GM04504 (cell line): Measurements from ENCODE around the gene TXNRD2.

Experiments
- DNase-seq: peaks from one replicate; pipeline ENCODE4 v3.0.0-alpha.2; 2012; ENCODE audit warnings: low read depth

TXNRD2 gene

DNA sequence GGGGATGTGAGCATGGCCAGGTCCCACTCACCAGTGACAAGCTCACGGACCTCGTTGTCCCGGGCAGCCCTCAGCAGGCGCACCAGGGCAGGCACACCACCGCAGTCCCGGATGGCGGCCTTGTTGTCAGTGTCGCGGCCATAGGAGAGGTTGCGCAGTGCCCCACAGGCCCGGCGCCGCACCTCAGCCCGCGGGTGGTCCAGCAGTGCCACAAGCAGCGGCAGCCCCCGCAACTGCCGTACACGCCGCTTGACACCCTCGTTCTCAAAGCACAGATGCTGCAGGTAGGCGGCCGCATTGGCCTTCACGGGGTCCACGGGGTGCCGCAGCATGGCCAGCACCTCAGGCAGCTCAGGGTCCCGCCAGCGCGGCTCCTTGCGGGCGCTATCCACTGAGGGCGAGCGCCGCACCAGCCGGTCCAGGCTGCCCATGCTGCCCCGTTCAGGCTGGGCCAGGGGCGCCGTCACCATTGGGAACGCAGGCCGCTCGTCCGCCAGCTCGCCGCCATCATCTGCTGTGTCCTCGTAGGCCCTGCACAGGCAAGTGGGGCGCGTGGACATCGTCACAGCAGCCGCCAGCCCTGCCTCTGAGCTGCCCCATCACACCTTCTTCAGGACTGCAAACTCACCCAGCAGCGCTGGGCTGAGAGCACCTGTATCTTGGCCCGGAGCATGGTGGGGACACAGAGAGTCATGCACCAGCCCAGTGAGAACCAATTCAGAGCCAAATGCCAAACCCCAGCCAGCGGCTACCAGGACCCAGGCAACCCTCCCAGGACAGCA, 38.3 kb upstream of the TXNRD2 start:
- no peak for DNase-seq

DNA sequence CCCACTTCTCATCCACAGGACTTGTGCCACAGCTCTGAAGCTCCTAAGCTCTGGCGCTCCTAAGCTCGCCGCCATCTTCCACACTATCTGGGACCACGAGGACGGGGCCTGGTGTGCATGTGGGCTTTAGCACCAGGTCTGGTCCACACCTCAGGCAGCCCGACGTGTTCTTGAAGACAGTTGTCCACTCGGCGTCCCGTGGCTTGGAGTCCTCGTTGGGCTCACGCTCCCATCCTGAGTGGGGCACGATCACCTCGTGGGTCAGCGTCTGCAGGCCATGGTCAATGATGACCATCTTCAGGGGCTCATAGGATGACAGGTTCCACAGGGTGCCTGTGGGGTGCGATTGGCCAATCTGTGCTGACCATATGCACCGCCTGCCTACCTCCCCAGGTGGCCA, 37.1 kb upstream of the TXNRD2 start:
- DNase-seq = no peak

DNA sequence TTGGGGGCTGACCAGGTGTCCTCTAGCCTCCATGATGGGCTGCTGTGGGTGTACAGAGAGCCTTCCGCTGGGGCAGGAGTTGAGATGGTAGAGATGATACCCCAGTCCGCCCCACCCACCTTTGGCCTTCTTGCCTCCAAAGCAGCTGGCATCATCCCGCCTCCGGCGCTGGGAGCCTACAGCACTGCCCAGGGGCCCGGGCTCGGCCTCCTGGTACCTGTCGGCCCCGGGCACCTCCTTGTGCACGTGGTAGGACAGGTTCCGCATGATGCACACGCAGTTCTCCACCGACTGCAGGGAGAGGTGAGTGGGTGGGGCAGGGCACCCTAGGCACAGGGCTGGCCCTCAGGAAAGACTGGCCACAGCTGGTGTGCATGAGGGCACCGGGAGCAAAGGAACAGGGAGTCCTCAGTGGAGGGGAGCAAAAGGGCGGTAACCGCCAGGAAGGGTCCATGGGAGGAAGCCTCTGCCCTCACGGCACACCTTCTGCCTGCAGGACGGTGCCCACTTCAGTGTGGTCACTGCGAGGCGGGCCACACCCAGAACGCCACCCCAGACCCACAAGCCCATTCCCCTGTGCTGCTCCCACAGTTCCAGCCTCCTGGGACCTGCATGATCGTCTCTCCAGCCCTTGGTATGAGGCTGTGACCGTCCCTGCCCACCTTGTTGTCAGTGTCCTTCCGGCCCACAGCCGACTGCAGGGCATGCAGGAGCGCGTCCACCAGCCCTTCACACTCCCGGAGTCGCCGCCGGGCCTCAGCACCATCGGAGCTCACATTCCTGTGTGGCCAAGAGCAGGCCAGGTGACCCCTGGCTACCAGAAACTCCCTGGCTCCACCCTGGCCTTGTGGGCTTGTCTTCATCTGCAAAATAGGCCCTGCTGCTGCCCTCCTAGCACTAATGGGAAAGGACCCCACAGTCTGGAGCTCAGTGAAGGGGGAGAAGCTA, 36.0 kb upstream of the TXNRD2 start:
- DNase-seq = no peak

DNA sequence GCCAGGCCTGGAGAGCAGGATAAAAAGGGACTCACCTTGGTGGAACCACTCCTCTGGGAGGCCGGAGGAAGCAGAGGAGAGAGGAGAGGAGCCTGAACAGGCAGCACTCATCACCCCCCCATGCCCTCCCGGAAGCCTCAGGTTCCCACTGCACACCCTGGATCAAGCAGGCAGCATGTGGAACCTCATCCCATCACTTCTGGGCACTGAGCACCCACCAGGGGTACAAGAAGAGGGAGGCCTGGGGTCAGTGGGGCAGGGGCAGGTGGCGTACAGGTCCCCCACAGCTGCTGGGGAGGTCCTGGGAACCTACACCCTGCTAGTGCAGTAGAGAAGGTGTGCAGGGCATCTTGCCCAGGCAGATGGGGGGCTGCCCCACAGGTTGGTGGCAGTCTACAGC, 35.1 kb upstream of the TXNRD2 start:
- no peak for DNase-seq

DNA sequence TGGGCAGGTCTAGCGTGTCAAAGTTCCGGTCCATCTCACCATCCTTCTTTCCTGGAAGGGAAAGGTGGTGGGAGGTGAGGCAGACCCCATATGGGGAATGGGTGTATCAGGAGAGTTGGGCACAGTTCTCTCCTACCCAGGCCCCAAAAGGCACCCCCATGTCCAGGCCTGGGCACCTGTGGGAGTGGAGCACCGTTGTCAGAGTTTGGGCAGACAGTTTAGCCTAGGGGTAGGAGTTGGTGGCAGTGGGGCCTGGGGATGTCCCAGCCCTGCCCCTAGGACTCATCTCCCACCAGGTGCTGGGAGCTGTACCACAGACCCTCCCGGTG, 34.1 kb upstream of the TXNRD2 start:
- no peak for DNase-seq

DNA sequence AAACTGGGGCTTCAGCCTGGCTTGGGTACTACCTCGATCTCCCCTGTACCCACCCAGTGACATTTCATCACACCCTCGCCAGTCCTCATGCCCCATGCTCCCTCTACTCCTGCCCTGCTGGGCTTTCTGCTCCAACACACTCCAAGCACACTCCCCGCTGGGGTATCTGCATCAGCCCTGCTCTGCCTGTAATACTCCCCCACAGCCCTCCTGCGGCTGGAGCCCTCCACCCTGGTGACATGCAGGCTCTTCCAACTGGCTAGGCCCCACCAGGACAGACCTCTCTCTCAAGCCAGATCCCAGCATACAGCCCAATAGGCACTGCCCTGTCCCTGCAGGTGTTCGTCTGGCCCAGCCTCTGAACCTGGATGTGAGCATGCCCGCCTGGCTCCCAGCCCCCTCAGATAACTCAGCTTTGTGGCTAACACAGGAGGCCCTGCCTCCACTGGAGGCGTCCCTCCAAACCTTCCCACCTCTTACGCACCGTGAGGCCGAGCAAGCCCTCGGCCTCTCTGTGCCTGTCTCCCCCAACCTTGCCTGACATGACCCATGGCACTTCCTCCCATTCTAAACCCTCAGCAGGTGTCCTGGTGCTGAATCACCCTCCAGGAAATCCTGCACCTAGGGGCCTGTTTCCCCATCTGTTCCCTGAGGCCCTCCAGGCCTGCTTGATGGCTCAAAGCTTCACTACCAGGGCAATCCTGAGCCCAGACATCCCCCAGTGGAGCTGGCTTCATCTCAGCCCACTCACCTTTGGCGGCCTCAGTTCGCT, 33.5 kb upstream of the TXNRD2 start:
- no peak for DNase-seq

DNA sequence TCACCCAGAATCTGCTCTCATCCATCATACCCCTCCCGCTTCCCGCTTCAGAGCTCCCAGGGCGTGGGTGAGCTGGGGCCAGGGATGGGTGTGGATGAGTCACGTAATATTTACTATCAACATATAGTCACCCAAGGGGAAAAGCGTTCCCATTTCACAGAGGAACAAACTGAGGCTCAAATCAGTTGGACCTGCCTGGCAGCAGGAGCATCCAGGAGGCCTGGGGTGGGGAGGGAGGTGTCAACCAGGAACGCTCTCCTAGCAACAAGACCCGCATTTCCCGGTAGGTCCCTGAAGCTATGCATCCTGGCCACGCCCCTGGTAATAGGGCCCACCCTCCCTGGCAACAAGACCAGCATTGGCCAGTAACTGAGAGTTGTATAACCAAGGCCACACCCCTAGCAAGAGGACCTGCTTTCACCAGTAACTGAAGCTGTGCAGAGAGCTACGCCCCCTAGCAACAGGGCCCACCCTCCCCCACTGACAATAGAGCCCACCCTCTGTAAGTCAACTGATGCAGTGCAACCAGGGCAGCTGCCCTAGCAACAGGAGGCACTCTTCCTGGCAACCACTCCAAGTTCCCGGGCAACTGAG, 32.7 kb upstream of the TXNRD2 start:
- no peak for DNase-seq

DNA sequence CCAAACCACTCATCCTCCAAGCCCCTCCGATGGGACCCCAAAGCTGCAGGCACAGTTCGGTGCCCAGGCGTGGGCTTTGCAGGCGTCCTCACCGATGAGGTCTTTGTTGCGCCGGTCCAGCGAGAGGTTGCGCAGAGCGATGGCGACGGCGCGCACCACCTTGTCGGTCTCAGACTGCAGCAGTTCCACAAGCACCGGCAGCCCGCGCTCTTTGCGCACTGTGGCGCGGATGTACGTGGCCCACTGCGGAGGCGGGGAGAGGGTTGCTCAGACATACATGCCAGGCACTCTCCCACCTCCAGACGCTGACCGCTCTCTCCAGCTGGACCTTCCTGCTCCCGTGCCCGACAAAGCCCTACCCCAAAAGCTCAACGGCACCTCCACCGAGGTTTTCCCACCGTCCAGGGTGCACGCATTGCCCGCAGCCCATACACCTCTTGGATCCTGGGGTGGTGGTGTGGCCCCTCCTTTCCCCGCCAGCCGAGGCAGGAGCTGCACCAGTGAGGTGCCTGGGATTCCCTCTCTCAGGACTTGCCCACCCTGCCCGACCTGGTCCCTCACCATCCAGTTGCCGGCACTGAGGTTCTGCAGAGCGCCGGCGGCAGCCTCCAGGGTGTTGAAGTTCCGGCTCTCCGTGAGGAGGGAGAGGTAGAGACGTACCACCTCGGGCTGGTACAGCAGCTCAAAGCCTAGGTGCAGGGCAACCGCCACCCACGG, 32.1 kb upstream of the TXNRD2 start:
- DNase-seq = no peak

DNA sequence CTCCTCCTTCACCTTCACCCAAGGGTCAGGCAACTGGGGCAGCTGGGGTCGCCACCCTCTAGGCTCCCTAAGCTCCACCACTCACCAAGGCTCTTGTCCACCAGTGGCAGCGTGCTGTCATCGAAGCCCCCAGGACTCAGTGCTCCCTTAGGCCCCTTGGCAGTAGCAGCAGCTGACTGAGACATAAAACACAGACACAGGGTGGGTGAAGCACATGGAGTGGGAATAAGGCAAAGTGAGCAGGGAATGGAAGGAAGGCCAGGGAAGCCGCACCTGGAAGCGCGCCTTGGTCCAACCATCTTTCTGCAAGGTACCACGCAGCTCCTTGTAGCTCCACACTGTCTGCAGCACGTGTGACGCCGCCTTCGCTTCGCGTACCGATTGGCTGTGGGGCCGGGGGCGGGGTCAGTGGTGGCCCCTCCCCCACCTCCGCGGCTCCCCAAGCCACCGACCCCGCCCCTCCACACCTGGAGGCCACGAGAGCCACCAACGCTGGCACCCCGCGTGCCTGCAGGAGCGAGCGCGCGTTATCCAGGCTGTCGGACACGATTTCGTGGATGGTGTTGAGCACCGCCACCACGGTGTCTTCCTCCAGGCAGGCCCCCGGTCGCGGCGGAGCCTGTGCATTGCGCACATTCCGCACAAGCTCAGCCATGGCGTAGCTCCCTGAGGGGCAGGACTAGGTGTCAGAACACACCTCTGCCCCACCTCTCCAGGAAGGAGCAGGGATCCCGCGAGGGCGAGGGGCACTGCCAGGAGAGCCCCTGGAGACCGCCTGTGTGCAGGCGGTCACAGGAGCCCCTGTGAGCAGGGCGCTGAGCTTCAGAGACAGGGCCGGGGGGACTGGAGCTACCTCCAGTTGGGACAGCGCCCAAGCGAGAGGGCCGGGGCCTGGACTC, 31.3 kb upstream of the TXNRD2 start:
- DNase-seq = no peak

DNA sequence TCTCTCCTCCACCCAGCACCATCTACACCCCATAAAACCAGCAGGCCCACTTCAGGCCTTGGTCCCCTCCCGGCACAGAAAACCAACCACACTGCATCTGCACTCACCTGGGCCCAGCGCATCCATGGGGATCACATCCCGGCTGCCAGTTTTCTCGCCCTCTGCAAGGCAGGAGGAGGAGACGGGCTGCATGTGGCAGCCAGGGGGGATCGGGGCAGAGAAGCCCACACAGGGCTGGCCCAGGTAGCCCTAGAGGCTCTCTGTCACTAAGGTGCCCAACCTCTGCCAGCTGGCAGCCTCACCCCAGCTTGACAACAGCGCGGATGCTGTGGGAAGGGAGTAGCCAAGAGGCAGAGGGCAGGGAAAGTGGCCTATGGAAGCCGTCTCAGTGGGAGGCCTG, 30.6 kb upstream of the TXNRD2 start:
- DNase-seq = no peak

DNA sequence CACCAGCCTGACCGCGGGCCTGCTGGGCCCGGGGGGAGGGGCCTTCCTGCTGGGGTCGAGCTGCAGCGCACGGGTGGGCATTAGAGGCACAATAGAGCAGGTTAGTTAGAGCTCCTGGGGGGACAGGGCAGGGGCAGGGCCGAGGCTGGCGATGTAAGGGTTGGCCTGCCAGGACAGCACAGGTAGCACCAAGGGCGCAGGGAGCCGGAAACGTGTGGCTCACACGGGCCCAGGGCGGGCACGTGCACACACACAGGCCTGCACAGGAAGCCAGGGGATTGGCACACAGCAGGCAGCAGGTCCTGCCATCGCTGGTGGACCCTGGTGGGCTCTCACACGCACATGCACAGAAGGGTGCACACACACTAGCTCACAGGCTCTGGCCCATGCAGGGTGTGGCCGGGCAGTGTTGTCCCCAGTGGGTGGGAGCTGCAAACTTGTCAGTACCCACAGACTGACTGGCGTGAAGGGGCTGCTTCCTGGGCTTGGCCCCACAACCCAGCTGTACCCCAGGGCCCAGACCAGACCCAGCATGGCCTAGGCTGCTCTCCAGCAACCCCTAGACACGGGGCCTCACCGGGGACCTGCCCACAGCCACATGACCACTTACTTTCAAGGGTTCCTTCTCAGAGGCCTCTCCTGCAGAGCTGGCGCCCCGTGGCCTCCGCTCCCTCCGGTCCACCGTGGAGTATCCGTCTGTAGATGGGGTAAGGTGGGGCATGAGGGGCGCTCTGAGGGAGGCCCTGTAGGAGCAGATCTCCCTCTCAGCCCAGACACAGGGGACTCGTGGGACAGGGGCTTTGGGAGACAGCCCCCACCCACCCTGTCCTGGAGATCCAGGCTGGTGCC, 29.9 kb upstream of the TXNRD2 start:
- no peak for DNase-seq

DNA sequence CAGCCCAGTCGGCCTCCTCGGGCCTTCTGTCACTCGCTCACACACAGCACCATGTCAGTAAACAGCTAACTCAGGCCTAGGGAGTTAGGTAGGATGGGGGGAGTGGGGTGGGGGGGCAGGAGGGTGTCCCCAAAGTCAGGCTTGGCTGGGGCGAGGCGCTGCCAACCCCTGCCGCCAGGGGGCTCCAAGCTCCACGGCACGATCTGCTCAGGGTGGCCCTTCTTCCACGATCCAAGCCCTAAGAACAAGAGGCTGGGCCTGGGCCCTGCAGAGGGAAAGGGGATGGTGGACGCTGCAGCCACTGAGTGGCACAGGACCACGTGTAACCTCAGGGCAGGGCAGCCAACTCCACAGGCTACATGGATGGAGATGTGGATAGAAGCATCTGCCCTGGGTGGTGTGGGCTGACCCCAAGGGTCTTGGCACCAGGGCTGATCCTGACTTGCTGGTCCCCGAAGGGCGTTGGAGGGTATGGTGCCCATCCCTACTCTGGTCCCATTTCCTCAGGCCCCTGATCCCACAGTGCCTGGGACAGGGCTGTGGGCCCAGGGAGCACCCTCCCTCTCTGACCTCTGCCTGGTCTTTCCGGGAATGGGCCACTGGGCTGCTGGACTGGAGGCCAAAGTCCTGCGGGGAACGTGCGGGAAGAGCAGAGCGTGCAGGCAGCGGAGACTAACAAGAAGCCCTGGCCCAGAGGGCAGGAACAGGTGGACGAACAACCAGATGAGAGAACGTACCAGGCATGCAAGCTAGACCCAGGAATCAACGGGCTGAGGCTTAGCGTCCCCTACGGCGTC, 29.1 kb upstream of the TXNRD2 start:
- no peak for DNase-seq

DNA sequence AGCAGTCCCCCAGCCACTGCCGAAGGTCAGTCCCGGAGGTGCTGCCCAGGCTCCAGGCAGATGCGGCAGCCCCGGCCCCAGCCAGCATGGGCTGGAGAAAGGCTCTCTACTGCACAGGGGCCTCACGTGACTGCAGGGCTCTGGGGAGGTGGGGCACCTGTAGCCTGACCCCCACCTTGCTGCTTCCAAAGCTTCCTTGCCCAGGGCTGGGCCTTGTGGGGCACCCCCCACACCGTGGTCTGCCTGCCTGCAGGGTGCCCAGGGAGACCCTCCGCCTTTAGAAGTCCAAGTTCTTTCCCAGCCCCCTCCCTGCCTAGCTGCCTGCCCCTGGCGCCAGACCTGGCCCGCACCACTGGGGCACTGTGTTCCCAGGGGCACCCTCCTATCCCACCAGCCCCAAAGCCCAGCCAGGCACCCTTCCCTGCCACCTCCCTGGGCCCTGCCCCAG, 28.4 kb upstream of the TXNRD2 start:
- no peak for DNase-seq

DNA sequence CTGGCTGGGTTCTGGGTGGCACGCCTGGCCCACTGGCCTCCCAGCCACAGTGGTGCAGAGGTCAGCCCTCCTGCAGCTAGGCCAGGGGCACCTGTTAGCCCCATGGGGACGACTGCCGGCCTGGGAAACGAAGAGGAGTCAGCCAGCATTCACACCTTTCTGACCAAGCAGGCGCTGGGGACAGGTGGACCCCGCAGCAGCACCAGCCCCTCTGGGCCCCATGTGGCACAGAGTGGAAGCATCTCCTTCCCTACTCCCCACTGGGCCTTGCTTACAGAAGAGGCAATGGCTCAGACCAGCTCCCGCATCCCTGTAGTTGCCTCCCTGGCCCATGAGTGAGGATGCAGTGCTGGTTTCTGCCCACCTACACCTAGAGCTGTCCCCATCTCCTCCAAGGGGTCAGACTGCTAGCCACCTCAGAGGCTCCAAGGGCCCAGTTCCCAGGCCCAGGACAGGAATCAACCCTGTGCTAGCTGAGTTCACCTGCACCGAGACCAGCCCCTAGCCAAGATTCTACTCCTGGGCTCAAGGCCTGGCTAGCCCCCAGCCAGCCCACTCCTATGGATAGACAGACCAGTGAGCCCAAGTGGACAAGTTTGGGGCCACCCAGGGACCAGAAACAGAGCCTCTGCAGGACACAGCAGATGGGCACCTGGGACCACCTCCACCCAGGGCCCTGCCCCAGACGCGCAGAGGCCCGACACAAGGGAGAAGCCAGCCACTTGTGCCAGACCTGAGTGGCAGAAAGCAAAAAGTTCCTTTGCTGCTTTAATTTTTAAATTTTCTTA, 27.7 kb upstream of the TXNRD2 start:
- no peak for DNase-seq

DNA sequence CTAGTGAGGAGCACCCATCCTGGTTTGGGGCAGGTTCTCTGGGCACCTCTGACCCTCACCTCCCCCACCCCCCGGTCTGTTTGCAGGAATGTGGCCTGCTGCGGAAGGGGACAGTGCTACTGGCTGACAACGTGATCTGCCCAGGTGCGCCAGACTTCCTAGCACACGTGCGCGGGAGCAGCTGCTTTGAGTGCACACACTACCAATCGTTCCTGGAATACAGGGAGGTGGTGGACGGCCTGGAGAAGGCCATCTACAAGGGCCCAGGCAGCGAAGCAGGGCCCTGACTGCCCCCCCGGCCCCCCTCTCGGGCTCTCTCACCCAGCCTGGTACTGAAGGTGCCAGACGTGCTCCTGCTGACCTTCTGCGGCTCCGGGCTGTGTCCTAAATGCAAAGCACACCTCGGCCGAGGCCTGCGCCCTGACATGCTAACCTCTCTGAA, 26.9 kb upstream of the TXNRD2 start:
- DNase-seq = no peak

DNA sequence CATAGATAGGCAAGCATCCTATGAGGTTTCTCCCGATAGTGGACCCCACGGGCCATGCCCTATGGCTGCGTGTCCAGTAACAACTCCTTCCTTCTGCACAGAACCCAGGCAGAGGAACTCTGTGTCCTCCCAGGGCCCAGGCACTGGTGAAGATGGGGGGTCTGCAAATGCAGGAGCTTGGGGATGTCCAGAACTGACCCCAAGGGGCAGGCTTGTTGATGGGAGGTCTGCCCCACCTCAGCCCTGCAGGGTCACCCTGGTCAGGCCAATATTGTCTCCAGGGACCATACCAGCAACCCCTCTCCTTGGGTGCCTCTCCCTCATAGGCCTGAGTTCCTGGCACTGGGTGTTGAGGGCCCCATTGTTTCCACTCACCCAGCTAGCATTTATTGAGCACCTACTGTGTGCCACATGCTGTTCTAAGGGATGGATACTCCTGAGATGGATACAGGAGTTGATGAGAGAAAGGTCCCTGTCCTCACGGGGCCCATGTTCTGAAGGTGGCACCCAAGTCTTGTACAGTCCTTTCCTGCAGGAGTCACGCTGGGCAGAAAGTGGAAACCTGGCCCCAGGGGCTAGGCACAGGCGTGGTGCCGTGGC, 26.3 kb upstream of the TXNRD2 start:
- no peak for DNase-seq
